Osteoblast (primary cell): ENCODE measurements around the gene PABPN1. TPM values are rescaled to one million over a fixed set of nuclear protein-coding genes. Genes with fewer than 3 reads are reported as not detected.
A peak's percentile ranks its signal among the peaks of the same experiment; 100 is the strongest.

Experiments
- DNase-seq: peaks from one replicate; pipeline ENCODE4 v3.0.0; 2011; ENCODE audit warnings: low spot score, mixed read lengths; ENCODE audit not compliant: insufficient read length; ENCODE audit errors: missing footprints
- H2AFZ ChIP-seq: 2 replicates; pipeline ENCODE4 v1.6.0; 2011; ENCODE audit warnings: mild to moderate bottlenecking, low read length
- H3K27ac ChIP-seq: 2 replicates; pipeline ENCODE4 v1.5.1; 2011; ENCODE audit warnings: mild to moderate bottlenecking, low read depth, low read length, moderate library complexity
- H3K27me3 ChIP-seq: 2 replicates; pipeline ENCODE4 v1.6.0; 2012; ENCODE audit warnings: mild to moderate bottlenecking, control low read depth, inconsistent platforms, low read length, moderate library complexity; ENCODE audit not compliant: insufficient read depth
- H3K36me3 ChIP-seq: 2 replicates; pipeline ENCODE4 v1.5.1; 2011; ENCODE audit warnings: mild to moderate bottlenecking, low read length, control low read depth, moderate library complexity; ENCODE audit not compliant: insufficient read depth
- H3K4me1 ChIP-seq: 2 replicates; pipeline ENCODE4 v1.5.1; 2011; ENCODE audit warnings: mild to moderate bottlenecking, low read length, control low read depth, moderate library complexity; ENCODE audit not compliant: insufficient read depth
- H3K4me2 ChIP-seq: 2 replicates; pipeline ENCODE4 v1.6.0; 2011; ENCODE audit warnings: mild to moderate bottlenecking, low read length; ENCODE audit not compliant: insufficient read depth
- H3K4me3 ChIP-seq: fragments of 200-600 bp; sonication (generic); 3 replicates; pipeline ENCODE4 v1.5.1; 2012; ENCODE audit warnings: mild to moderate bottlenecking, low read length, inconsistent platforms; ENCODE audit not compliant: insufficient read depth
- H3K79me2 ChIP-seq: 2 replicates; pipeline ENCODE4 v1.6.0; 2012; ENCODE audit warnings: mild to moderate bottlenecking, low read length, control low read depth, inconsistent platforms; ENCODE audit not compliant: insufficient read depth
- H3K9me3 ChIP-seq: 2 replicates; pipeline ENCODE4 v1.5.1; 2011; ENCODE audit warnings: low read depth, low read length, control low read depth
- H4K20me1 ChIP-seq: 2 replicates; pipeline ENCODE4 v1.6.0; 2012; ENCODE audit warnings: mild to moderate bottlenecking, low read length, control low read depth; ENCODE audit not compliant: insufficient read depth
- total RNA-seq: library from RNA; depleted of rRNA; stranded (reverse); fragments of >200 nt; gene quantifications from 2 replicates; pipeline ENCODE4 v1.2.3, GENCODE V29; 2012
- TF ChIP-seq, protein P1 (sequence below): IDR thresholded peaks from 2 replicates; pipeline ENCODE4 v1.5.1; 2011; ENCODE audit warnings: mild to moderate bottlenecking, low read depth, low read length, moderate library complexity; ENCODE audit errors: extremely low read depth

The PABPN1 gene
- total RNA-seq, 1 donor: 42.3 TPM

GRCh38 chr14:23296012-23296777, 25.1 kb upstream of the PABPN1 start:
- TF ChIP-seq, protein P1, sequence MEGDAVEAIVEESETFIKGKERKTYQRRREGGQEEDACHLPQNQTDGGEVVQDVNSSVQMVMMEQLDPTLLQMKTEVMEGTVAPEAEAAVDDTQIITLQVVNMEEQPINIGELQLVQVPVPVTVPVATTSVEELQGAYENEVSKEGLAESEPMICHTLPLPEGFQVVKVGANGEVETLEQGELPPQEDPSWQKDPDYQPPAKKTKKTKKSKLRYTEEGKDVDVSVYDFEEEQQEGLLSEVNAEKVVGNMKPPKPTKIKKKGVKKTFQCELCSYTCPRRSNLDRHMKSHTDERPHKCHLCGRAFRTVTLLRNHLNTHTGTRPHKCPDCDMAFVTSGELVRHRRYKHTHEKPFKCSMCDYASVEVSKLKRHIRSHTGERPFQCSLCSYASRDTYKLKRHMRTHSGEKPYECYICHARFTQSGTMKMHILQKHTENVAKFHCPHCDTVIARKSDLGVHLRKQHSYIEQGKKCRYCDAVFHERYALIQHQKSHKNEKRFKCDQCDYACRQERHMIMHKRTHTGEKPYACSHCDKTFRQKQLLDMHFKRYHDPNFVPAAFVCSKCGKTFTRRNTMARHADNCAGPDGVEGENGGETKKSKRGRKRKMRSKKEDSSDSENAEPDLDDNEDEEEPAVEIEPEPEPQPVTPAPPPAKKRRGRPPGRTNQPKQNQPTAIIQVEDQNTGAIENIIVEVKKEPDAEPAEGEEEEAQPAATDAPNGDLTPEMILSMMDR: no peak
- Histone ChIP-seq H3K9me3 (no peaks in the 10 kb centered on the region), H3K4me3 (no peak overlapping the region)

DNA sequence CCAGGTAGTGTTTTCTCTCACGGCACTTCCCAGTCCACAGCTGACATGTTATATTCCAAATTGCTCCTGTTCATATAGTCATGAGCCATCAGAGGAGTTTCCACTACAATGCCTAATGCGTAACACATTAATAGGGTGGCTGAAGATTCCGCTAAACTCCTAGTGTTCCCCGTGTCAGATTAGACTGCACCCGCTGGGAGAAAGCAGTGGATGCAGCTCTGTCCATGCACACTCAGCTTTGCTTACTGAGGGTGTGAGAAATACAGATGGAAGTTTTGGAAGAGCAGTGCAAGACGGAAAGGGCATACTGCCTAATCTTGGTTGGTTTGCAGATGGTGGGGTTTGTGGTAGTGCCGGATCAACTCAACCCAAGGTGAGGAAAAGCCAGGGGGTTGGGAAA, 24.2 kb upstream of the PABPN1 start:
- Histone ChIP-seq H3K9me3 (no peaks in the 10 kb centered on the region), H3K27me3 (peaks cover 8% of the 10 kb centered on the region), H3K4me3 (no peak overlapping the region), H3K27ac (no peak overlapping the region), H3K4me1 (peaks cover 32% of the 10 kb centered on the region), H3K36me3 (no peaks in the 10 kb centered on the region), H4K20me1 (no peaks in the 10 kb centered on the region), H3K79me2 (peaks cover 5% of the 10 kb centered on the region), H2AFZ (no peak overlapping the region), H3K4me2 (no peak overlapping the region)
- TF ChIP-seq, protein P1: no peak
- no peak for DNase-seq

More at GRCh38 chr14:23296012-23296777, 25.1 kb upstream of the PABPN1 start:
- H3K4me1 ChIP-seq: peaks cover 29% of the 10 kb centered on the region
- no peak overlapping the region for H2AFZ ChIP-seq
- no peaks in the 10 kb centered on the region for H3K36me3 ChIP-seq
- peaks cover 8% of the 10 kb centered on the region for H3K27me3 ChIP-seq
- no peak overlapping the region for H3K4me2 ChIP-seq
- no peaks in the 10 kb centered on the region for H4K20me1 ChIP-seq
- H3K27ac ChIP-seq: no peak overlapping the region
- DNase-seq: no peak
- peaks cover 5% of the 10 kb centered on the region for H3K79me2 ChIP-seq

DNA sequence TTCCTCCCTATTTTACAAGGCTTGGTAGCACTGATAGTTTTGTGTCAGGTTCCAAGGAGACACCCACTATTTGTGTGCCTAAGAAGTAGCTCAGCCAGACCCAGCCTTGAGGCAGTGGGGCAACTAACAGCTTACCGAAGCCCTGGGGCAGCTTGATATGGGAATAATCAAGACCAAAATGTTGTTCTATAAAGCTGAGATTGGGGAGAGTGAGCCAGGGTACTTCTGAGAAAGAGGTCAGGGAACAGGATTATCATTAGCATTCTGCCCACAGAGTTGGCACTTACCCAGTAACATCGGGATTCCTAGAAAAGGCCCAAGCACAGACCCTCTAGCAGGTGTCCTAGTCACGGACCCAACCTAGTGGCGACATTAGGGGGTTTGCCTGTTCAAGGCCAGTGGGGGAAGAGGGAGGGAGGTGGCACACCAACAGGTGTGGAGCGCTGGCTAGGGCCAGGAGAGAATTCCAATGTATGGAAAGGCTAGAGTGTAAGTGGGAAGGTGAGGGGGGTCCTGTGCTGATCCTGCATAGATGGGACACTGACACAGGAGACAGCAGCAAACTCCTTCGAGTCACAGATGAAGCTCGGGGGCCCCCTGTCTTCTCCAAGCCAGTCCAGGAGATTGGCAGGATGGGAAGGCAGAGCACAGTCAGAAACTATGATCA, 23.5 kb upstream of the PABPN1 start:
- no peak for DNase-seq
- Histone ChIP-seq H3K9me3 (no peaks in the 10 kb centered on the region), H3K79me2 (peaks cover 5% of the 10 kb centered on the region), H3K4me3 (no peak overlapping the region), H4K20me1 (no peaks in the 10 kb centered on the region), H3K4me2 (no peak overlapping the region), H3K36me3 (no peaks in the 10 kb centered on the region), H3K4me1 (peaks cover 34% of the 10 kb centered on the region), H2AFZ (no peak overlapping the region), H3K27ac (peak overlapping the region; percentile 90), H3K27me3 (peaks cover 8% of the 10 kb centered on the region)
- TF ChIP-seq, protein P1: no peak
